ENCODE results near the gene AKT2. TPM values are rescaled to one million over a fixed set of nuclear protein-coding genes. Genes with fewer than 3 reads are reported as not detected.

Gene AKT2
- polyA plus RNA-seq, 1 donor: 214 TPM

GRCh38 chr19:40217027-40217810 is 67.9 kb downstream of the AKT2 start:
- no peak for DNase-seq

- DNase-seq: no peak
These were observed 68.4 kb downstream of the AKT2 start for GRCh38 chr19:40216777-40217026.

- no peak for DNase-seq
These were observed 69.0 kb downstream of the AKT2 start for GRCh38 chr19:40216013-40216776.

- DNase-seq: no peak
These were observed 70.2 kb downstream of the AKT2 start for GRCh38 chr19:40214936-40215335.

- no peak for DNase-seq
These were observed 71.1 kb downstream of the AKT2 start for GRCh38 chr19:40213882-40214570.

- DNase-seq: no peak
These were observed 71.8 kb downstream of the AKT2 start for GRCh38 chr19:40213251-40213829.

GRCh38 chr19:40210889-40211288 is 74.3 kb downstream of the AKT2 start:
- DNase-seq: no peak

GRCh38 chr19:40208602-40209001 is 76.5 kb downstream of the AKT2 start:
- DNase-seq: no peak

GRCh38 chr19:40205760-40206159 is 79.4 kb downstream of the AKT2 start:
- DNase-seq: no peak

GRCh38 chr19:40204381-40204780 is 80.8 kb downstream of the AKT2 start:
- DNase-seq: no peak

- DNase-seq: no peak
These were observed 84.6 kb downstream of the AKT2 start for GRCh38 chr19:40200341-40201099.

- no peak for DNase-seq
These were observed 86.7 kb downstream of the AKT2 start for GRCh38 chr19:40198272-40198990.

- DNase-seq: no peak
These were observed 91.6 kb downstream of the AKT2 start for GRCh38 chr19:40193587-40193849.

GRCh38 chr19:40192758-40193586 is 92.2 kb downstream of the AKT2 start:
- no peak for DNase-seq

GRCh38 chr19:40191836-40192646 is 93.1 kb downstream of the AKT2 start:
- peak; percentile 25 for DNase-seq

- peak; percentile 80 for DNase-seq
These were observed 94.0 kb downstream of the AKT2 start, which contains the start of gene MAP3K10 for GRCh38 chr19:40190891-40191835. TSS of gene MAP3K10 (plus strand) at chr19:40191426. CDS start at chr19:40192032, 606 bp downstream.

GRCh38 chr19:40184273-40184672 is 100.9 kb downstream of the AKT2 start:
- no peak for DNase-seq

Data from hindlimb muscle (tissue), 1 donor.